NCI-H1092 treated with DMSO at 0.1 percent for 48 hours (cell line): Measurements from ENCODE around the gene TOM1L2.
"Not testable (repeated sequence)": the region's sequence is repeated elsewhere in the genome, so short reads cannot be mapped to it uniquely, and the experiment has no call there.

ENCODE experiments used
- DNase-seq: peaks from one replicate; lab custom pipeline; 2025; lab: John Stamatoyannopoulos, UW

The TOM1L2 gene

DNA sequence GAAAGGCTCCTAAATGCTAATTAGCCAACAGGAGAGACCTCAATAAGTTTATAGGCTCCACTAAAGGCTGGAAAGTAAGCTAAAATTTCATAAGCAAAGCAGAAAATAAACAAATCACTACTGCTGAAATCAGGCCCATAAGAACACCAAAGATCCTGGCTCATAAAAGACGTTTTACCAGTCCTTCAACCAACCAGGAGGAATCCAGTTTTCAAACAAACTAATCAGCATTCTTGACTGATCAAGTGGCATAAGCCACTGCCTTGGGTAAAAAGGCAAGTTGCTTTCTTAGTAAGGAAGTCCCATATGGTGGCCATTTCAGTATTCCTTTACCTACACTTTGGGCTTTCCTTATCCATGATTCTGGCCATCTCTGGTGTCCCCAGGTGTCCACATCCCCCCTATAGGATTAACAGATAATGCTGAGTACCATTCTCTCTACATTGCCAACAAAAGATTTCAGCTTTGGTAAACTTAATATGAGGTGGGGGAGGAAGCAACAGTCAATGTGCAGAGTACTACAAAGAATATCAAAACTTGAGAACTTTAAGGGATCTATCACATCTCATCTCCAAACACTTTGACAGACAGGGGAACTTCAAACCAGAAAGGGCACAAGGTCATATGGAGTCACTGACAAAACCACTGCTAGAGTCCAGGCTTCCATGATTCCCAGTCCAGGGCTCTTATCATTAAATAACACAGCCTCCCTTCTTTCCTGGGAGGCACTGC, 1.3 kb downstream of the TOM1L2 start:
- DNase-seq, result no peak

DNA sequence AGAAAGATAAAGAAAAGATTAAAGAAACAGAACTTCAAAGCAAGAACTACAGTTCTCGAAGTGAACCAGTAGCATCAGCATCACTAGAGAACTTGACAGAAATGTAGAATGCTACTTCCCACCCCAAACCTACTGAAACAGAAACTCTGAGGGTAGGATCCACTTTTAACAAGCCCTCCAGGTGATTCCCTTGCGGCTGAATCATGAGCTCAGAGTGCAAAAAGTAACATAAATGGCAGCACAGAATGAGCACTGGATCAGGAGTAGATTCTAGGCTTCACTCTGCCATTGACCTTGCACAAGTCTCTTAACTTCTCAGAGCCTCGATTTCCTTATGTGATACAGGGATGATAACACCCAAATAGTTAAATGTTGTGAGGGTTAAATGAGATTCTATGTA, 5.8 kb downstream of the TOM1L2 start:
- no peak for DNase-seq

DNA sequence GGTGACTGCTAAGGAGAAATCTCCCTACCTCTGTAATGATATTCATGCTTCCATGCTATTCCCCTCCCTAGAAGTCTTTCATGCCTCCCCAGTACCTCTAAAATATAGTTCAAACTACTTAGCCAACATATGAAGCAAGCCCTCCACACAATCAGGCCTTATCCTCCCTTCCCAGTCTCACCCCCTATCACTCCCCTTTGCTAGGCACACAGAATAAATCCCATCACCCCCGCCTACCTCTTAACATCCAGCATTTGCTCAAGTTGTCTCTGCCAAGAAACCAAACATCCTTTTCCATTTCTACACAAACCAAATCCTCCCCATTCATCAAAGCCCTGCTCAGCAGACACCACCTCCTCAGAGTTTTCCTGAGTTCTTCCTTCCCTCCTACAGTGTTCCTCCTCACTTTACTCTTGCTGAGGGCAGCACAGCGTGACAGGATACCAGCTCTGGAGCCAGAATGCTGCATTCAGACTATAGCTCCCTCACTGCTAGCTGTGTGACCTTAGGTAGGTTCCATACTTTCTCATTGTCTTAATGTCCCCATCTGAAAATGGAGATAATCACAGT, 7.0 kb downstream of the TOM1L2 start:
- DNase-seq, result no peak

DNA sequence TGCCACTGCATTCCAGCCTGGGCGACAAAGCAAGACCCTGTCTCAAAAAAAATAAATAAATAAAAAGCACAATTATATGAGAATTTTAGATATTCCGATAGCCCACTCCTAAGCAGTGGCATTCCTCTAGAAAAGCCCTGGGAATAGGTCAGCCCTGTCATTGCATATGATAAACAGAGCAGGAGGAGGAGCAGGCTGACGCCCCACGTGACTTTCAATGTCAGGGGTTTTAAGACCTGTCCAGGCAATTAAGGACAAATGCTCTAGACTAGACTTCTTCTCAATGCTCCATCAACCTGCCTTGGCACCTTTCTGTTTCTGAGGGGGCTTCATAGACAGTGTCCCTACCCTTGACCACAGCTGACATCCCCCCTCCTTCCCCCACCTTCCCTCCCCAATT, 7.5 kb downstream of the TOM1L2 start:
- no peak for DNase-seq

DNA sequence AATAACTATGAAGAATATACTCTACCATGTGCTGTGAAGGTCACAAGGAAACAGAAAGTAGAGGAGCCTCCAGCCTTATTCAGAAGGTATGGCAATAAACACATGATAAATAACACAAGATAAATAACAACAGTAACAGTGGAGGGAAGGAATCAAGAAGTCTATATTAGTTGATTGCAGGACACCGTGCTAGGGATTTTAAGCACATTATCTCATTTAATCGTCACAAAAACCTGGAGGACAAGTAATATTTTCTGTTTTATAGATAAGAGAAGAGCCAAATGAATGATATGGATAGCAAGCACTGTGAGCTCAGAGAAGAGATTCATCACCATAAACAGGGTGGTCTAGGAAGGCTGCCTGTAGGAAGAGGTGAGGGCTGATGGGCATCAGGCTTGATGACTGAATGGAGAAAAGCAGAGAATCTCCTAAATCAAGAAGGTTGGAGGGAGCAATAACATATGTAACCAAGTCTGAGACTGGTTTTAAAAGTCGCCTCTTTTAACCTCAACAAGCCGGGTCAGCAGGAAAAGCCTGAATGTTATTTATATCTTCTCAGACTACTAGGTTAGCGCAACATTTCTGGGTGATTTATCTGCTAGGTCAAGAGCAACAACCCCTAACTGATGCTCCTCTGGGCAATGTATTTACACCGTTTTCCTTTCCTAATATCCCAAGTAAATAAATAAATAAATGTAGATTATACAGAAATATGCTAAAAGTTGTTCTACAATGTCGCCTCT, 8.3 kb downstream of the TOM1L2 start:
- no peak for DNase-seq

DNA sequence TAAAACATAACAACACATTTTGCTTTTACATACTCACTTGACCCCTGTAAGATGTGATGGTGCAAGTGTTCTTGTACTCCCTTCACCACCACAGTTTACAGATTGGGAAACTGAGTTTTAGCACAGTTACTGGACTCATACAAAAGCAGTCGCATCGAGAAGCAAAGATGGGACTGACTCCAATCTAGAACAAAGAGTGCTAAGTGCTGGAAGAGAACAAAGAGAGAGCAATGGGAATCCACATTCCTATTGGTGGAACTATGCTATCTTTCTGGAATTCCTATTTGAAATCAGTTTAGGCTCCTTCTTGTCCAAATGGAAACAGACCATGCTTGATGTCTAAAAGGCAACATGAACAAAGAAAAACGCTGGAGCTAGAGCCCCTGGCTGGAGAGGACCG, 9.1 kb downstream of the TOM1L2 start:
- no peak for DNase-seq

DNA sequence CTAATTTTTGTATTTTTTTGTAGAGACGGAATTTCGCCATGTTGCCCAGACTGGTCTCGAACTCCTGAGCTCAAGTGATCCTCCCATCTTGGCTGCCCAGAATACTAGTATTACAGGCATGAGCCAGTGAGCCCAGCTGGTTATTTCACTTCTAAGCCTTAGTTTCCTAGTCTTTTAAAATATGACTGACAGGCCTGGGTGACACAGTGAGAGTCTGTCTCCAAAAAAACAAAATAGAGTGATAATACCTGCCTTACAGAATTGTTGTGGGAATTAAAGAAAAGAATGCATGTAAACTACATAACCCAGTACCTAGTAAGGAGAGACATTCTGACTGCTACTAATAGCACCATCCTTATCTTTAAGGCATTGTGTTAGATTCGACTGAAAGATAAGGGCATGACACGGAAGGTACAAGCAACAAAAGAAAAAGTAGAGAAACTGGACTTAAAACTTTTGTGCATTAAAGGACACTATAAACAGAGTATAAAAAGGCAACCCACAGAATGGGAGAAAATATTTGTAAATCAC, 11.6 kb downstream of the TOM1L2 start:
- DNase-seq, result no peak

DNA sequence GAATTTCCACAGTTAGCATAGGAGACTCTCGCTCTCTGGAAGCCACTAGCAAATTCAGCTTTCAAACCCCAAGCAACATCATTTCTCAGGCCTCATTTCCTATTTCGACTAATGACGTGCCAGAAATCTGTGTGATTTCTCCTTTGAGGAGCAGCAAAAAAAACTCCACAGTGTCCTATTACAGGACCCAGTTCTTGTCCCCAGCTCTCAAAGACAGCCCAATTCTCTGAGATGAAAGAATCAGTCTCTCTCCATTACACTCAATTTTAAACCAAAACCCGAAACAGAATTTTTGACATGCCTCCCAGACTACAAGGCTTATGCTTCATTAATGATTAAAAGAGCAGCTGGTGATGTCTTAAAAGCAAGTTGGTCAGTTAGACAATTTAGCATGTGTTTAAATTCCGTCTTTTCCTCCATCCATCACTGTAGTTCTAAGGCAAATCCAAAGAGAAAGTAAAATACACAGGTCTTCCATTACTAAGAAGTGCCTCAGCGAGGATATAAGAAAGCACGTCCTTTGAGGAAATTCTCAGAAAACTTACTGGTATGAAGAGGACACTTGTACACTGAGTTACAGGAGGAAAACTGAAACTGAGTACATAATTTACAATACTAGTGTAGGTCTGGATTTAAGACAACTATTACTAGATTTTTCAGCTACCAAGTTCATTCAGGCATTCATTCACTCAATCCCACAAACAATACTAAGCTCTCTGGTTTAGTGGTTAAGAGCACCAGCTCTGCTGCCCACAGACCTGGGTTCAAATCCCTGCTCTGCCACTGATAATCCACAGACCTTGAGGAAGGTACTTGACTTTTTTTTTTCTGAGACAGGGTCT, 12.5 kb downstream of the TOM1L2 start:
- no peak for DNase-seq

DNA sequence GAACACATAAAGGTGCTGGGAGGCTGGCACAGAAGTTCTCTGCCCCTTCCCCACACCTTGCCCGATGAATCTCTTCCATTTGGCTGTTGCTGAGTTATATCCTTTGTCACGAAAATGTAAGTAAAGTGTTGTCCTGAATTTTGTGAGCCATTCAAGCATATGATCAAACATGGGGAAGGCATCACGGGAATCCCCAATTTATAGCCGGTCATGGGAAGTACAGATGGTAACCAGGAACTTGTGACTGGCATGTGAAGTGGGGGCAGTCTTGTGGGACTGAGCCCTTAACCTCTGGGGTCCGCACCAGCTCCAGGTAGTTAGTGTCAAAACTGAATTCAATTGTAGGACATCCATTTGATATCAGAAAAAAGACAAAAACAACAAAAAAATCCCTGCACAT, 13.2 kb downstream of the TOM1L2 start:
- DNase-seq, result no peak

DNA sequence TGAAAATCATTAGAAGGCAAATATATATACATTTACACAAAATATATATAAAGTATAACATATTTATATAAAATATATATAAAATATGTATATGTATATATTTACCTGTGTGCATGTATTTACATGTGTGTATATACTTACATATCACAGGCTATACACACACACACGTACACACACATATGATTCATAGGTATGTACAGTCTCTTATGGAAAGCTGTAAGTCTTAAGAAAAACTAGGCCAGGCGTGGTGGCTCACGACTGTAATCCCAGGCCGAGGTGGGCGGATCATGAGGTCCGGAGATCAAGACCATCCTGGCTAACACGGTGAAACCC, 14.7 kb downstream of the TOM1L2 start:
- DNase-seq, result no peak

DNA sequence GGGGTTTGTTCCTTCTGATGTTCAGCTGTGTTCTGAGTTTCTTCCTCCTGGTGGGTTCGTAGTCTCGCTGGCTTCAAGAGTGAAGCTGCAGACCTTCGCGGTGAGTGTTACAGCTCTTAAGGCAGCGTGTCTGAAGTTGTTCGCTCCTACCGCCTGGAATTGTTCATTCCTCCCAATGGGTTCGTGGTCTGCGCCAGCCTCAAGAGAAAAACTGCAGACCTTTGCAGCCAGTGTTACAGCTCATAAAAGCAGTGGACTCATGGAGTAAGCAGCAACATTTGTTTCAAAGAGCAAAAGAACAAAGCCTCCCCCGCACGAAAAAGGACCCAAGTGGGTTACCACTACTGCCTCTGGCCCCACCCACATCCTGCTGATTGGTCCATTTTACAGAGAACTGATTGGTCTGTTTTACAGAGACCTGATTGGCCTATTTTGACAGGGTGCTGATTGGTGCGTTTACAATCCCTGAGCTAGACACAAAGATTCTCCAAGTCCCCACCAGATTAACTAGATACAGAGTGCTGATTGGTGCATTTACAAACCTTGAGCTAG, 16.3 kb downstream of the TOM1L2 start:
- not testable (repeated sequence) for DNase-seq

DNA sequence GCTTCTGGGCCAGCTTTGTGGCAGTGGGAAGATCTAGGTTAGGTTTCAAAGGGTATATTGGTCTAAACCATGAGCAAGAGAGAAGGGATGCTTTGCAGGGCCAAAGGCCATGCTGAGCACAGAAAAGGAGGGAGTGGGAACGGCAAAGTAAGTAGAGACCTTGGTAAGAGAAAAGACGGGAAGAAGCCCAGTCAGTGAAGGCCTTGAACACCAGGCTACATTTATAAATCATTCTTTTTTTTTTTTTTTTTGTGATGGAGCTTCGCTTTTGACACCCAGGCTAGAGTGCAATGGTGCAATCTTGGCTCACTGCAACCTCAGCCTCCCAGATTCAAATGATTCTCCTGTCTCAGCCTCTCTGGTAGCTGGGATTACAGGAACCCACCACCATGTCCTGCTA, 18.1 kb downstream of the TOM1L2 start:
- DNase-seq, result no peak

DNA sequence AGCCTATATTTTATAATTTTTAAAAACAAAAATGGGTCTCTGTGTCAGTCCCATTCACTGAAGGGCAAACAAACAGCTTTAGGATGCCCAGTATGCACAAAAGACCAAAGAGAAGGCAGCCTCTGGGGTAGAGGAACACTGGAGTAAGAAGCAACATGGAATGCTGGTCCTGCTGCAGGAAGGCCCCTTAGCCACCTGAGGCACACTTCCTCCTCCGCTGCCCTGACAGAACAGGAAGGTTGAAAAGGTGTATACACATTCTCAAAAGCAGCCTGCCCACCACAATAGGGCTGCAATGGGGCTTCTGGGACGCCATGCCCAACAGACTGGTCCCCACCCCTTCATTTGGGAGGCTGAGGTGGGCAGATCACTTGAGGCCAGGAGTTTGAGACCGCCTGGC, 19.5 kb downstream of the TOM1L2 start:
- no peak for DNase-seq

DNA sequence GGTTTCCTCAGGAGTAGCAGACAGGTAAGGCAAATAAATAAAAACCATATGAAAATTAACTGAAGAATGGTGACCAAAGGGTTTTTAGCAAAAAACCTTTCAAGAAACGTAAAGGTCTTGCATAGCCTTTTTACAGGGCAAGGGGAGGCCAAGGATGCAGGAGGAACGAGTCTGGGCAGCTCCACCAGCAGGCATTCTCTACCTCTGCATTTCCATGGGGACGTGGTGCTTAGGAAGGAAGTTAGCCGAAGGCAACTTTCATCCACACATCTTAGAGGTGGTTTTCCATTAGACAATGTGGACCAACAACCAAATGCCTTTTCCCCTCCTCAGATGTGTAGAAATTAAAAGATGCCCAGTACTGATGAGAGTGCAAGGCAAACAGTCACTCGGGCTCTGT, 20.7 kb downstream of the TOM1L2 start:
- DNase-seq, result no peak

DNA sequence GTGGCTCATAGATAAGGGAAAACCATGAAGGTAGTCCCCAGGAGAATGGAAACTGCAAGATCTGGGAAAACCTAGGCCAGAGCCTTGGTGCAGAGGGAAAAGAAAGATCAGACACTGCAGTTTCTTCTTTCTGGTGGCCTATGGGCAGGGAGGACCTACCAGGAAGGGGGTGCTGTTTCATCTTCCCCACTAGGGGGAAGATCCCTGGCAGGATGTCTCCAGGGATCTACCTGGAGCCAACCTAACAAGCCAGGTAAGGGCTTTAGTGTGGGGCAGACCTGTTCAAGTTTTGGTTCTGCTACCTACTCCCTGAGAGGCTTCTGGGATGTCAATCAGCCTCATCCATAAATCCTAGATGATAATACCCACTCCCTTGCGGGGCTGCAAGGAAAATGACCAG, 21.4 kb downstream of the TOM1L2 start:
- DNase-seq, result no peak

DNA sequence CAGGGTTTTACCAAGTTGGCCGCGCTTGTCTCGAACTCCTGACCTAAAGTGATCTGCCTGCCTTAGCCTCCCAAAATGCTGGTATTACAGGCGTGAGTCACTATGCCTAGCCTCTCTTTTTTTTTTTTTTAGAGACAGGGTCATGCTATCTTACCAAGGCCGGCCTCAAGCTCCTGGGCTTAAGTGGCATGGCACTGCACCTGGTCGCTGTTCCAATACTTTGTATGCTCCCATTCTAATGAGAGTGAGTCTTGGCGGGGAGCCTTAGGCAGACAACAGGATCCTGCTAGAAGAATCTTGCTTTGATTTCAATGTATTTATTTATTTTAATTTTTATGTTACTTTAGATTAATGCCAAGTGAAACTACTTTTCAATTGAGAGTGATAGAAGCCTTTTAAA, 21.9 kb downstream of the TOM1L2 start:
- no peak for DNase-seq

DNA sequence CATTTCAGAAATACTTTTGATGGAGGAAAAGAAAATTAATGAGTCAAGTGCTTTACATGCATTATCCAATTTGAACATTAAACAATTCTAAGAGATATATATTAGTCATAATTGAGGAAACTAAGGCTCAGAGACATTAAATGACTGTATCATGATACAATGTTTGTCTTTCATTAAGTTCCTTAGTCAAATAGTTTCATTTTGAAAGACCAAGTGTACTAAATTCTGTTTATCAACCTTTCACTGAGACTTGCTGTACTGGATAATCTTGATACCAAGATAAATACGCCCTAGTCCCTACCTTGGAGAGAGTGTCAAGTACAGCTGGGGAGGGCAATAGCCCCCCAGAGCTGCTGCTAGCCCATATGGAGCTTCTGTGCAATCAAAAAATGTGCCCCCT, 24.2 kb downstream of the TOM1L2 start:
- no peak for DNase-seq

DNA sequence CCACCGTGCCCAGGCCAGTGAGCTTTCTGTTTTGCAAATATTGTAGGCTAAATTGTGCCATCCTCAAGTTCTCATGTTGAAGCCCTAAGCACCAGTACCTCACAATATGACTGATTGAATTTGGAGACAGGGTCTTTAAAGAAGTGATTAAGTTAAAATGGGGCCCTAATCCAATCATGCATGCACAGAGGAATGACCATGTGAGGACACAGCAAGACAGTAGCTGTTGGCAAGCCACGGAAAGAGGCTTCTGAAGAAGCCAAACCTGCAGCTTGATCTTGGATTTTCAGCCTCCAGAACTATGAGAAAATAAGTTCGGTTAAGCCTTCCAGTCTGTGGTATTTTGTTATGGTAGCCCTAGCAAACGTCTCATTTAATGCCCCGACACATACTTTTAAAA, 24.9 kb downstream of the TOM1L2 start:
- no peak for DNase-seq

DNA sequence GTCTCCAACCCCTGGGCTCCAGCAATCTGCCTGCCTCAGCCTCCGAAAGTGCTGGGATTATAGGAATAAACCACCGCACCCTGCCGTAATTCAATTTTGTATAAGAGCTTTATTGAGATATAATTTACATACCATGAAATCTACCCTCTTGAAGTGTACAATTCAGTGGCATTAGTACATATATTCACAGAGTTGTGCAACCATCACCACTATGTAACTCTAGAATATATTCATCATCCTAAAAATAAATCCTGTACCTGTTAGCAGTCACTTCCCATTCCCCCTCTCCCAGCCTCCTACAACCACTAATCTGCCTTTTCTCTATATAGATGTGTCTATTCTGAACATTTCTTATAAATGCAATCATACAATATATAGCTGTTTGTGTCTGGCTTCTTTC, 26.1 kb downstream of the TOM1L2 start:
- no peak for DNase-seq

DNA sequence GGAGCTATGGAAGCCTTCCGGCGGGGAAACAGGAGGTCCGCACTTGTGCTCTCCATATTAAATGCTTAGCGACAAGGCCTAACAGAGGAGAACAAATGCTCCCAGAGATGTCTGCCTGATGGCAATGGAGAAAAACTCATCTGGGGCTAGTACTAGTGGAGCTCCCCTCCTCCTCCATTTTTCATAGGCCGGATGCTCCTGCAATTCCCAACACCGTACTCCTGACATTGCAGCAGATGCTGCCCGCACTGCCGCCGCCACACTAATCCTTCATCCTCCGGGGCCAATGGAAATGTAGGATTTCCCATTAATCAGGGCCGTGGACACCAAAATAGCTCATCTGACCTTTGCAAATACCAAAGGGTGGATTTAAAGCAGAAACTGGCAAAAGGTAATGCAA, 27.5 kb downstream of the TOM1L2 start:
- no peak for DNase-seq

DNA sequence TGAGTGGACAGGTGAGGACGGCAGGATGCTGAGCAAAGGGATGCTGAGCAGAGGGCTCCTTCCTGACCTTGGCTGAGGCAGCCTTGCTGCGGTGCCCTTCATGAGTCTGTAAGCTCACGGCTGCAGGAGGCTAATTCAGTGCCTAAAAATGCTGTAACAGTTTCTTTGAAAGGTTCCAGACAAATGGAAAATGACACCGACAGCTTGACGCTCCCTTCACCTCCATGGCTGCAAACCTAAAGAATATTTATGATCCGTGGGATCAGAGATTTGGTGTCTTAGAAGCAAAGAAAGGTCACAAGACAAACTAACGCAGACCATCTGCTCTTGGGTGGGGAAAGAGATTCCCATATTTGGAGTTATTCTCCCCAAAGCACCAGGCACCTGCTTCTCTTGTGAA, 28.0 kb downstream of the TOM1L2 start:
- DNase-seq, result no peak

DNA sequence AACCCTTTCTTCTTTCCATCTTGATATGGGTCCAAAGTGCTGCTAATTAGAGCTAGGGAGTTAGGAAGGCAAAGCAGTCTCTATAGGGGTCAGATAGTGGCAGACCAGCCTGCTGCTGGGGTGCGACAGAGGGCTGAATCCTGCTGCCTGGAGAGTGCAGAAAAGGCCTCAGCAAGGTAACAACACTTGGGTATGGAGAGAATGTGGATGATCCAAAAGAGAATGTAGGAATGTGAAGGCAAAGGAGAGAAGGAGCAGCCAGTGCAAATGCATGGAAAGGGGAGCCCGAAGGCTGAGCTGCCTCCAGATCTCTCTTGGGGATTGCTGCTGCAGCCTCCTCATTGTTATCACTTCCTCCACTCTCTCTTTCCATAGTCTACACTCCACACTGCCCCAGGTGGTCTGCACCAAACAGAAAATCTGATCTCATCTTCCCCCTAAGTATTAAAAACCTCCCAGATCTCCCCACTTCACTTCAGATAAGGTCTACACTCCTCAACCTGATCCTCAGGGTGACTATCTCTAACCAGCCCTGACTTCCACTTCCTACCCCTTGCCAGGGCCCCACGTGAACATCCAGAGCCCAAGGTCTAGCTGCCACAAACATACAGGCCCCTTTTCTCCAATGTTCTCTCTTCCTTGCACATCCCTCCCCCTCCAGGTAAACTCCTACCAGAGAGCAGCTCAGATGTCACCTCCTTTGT, 28.8 kb downstream of the TOM1L2 start:
- no peak for DNase-seq
